ENCODE measurements around the gene RSPH3. TPM values are rescaled to one million over a fixed set of nuclear protein-coding genes. Genes with fewer than 3 reads are reported as not detected.
"Not testable (repeated sequence)": the region's sequence is repeated elsewhere in the genome, so short reads cannot be mapped to it uniquely, and the experiment has no call there.

RSPH3 gene
- polyA plus RNA-seq, 1 donor (not counting 4 experiments of a cell fraction or from before 2014, with no cell fraction given) = 4.4 TPM

DNA sequence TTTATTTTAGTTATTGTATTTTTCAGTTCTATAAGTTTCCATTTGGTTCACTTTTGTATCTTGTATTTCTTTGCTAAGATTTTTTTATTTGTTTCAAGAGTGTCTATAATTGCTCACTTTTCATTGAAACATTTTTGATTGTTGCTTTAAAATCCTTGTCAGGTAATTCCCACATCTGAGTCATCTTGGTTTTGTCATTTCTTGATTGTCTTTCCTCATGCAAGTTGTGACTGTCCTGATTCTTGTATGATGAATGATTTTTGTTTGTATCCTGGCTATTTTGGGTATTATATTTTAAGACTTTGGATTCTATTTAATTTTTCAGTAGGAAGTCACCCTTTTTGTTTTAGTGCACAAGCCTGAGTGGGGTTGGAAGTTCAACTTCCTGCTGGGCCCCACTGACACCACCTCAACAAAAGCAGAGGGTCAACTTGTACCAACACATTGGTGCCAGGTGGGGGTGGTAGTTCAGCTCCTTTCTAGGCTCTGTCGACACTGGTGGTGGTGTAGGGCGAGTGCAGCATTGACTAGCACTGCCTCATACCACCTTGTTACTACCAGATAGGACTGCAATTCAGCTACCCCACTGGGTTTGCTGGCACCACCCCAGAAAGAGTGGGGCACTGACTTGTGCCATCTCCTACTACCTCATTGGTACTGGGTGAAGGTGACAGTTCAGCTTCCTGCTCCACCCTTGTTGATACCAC is 8.8 kb downstream of the RSPH3 start:
- Histone ChIP-seq H2AFZ (ENCODE audit: control insufficient read depth, low read length) (no peak overlapping the region), H3K9me1 (ENCODE audit: control insufficient read depth, extremely low read depth, insufficient read depth, low read length) (no peaks in the 10 kb centered on the region), H3K36me3 (ENCODE audit: control insufficient read depth in 2 of 2, extremely low read depth in 1 of 2, insufficient read depth in 2 of 2, low read length in 2 of 2) (no peaks in the 10 kb centered on the region), H3K4me3 (ENCODE audit: control insufficient read depth in 2 of 3, extremely low read depth in 1 of 3, insufficient read depth in 2 of 3, low read depth in 1 of 3, low read length in 3 of 3) (no peak overlapping the region), H4K20me1 (ENCODE audit: control insufficient read depth, extremely low read depth, insufficient read depth, low read length) (no peaks in the 10 kb centered on the region), H3K9me3 (ENCODE audit: control insufficient read depth, low read depth, low read length) (no peaks in the 10 kb centered on the region), H3K79me2 (ENCODE audit: control insufficient read depth, insufficient read depth, low read length) (peaks cover 1% of the 10 kb centered on the region), H3K4me2 (ENCODE audit: control insufficient read depth, extremely low read depth, insufficient read depth, low read depth, low read length) (peak overlapping the region; percentile 54), H3K4me1 (ENCODE audit: control insufficient read depth, extremely low read depth, insufficient read depth, low read length) (peaks cover 16% of the 10 kb centered on the region), H3K27ac (ENCODE audit: control insufficient read depth, insufficient read depth, low read length) (peak overlapping the region; percentile 75), H3K27me3 (ENCODE audit: control insufficient read depth, extremely low read depth, insufficient read depth, low read length) (no peaks in the 10 kb centered on the region), H3K9ac (ENCODE audit: control insufficient read depth, extremely low read depth, insufficient read depth, low read length) (no peak overlapping the region)
- dilution Hi-C loops (cut with MboI; ENCODE audit: extremely low pct_ligation_motif_present, low sequenced_read_pairs) = no loop called here
- FAIRE-seq = no peak
- no peak for DNase-seq (ENCODE audit: low read depth, low spot score)
- TF ChIP-seq EZH2 (IDR thresholded peaks at IDR 0.05; ENCODE audit: low read length) (no peak), CTCF (optimal IDR thresholded peaks at IDR 0.05 in 1 of 3, IDR thresholded peaks at IDR 0.05 in 1 of 3, conservative IDR thresholded peaks at IDR 0.05 in 1 of 3; ENCODE audit: extremely low read depth in 1 of 3, insufficient read depth in 2 of 3, low read length in 3 of 3) (peak in 2 of 3 experiments; percentile 25 to 35)

DNA sequence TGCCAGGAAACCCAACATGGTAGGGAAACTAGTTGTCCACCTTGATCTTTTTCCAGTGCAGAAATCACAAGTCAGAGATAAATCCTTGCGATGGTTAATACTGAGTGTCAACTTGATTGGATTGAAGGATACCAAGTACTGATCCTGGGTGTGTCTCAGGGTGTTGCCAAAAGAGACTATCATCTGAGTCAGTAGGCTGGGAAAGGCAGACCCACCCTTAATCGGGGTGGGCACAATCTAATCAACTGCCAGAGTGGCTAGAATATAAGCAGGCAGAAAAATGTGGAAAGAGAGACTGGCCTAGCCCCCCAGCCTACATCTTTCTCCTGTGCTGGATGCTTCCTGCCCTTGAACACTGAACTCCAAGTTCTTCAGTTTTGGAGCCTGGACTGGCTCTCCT is 10.3 kb downstream of the RSPH3 start:
- H3K4me3 ChIP-seq (ENCODE audit: control insufficient read depth in 2 of 3, extremely low read depth in 1 of 3, insufficient read depth in 2 of 3, low read depth in 1 of 3, low read length in 3 of 3); dilution Hi-C loops (cut with MboI; ENCODE audit: extremely low pct_ligation_motif_present, low sequenced_read_pairs); H3K27ac ChIP-seq (ENCODE audit: control insufficient read depth, insufficient read depth, low read length); H4K20me1 ChIP-seq (ENCODE audit: control insufficient read depth, extremely low read depth, insufficient read depth, low read length); H3K27me3 ChIP-seq (ENCODE audit: control insufficient read depth, extremely low read depth, insufficient read depth, low read length); H3K79me2 ChIP-seq (ENCODE audit: control insufficient read depth, insufficient read depth, low read length); H2AFZ ChIP-seq (ENCODE audit: control insufficient read depth, low read length); H3K9ac ChIP-seq (ENCODE audit: control insufficient read depth, extremely low read depth, insufficient read depth, low read length); DNase-seq (ENCODE audit: low read depth, low spot score); H3K36me3 ChIP-seq (ENCODE audit: control insufficient read depth in 2 of 2, extremely low read depth in 1 of 2, insufficient read depth in 2 of 2, low read length in 2 of 2); H3K4me2 ChIP-seq (ENCODE audit: control insufficient read depth, extremely low read depth, insufficient read depth, low read depth, low read length); H3K9me3 ChIP-seq (ENCODE audit: control insufficient read depth, low read depth, low read length); H3K9me1 ChIP-seq (ENCODE audit: control insufficient read depth, extremely low read depth, insufficient read depth, low read length): not testable (repeated sequence)
- peaks cover 12% of the 10 kb centered on the region for H3K4me1 ChIP-seq (ENCODE audit: control insufficient read depth, extremely low read depth, insufficient read depth, low read length)
- peak; percentile 13 for FAIRE-seq

DNA sequence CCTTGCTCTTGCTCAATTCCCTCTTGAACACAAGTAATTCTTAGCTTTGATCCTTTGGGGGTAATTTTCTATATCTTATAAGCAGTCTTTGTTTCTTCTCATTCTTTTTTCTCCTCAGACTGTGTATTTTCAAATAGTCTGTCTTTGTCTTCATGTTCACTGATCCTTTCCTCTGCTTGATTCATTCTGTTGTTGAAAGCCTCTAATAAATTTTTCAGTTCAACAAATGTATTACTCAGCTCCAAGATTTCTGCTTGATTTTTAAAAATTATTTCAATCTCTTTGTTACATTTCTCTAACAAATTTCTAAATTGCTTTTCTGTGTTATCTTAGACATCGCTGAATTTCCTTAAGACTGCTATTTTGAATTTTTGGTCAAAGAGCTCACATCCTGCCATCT is 11.5 kb downstream of the RSPH3 start:
- H3K9me1 ChIP-seq (ENCODE audit: control insufficient read depth, extremely low read depth, insufficient read depth, low read length) = no peaks in the 10 kb centered on the region
- H3K27ac ChIP-seq (ENCODE audit: control insufficient read depth, insufficient read depth, low read length) = no peak overlapping the region

More for the DNA sequence above, 11.5 kb downstream of the RSPH3 start:
- dilution Hi-C loops (cut with MboI; ENCODE audit: extremely low pct_ligation_motif_present, low sequenced_read_pairs) = no loop called here
- Histone ChIP-seq H3K79me2 (ENCODE audit: control insufficient read depth, insufficient read depth, low read length) (no peaks in the 10 kb centered on the region), H4K20me1 (ENCODE audit: control insufficient read depth, extremely low read depth, insufficient read depth, low read length) (no peaks in the 10 kb centered on the region), H3K9ac (ENCODE audit: control insufficient read depth, extremely low read depth, insufficient read depth, low read length) (no peak overlapping the region), H3K4me2 (ENCODE audit: control insufficient read depth, extremely low read depth, insufficient read depth, low read depth, low read length) (no peak overlapping the region), H2AFZ (ENCODE audit: control insufficient read depth, low read length) (no peak overlapping the region), H3K9me3 (ENCODE audit: control insufficient read depth, low read depth, low read length) (no peaks in the 10 kb centered on the region), H3K27me3 (ENCODE audit: control insufficient read depth, extremely low read depth, insufficient read depth, low read length) (no peaks in the 10 kb centered on the region), H3K4me1 (ENCODE audit: control insufficient read depth, extremely low read depth, insufficient read depth, low read length) (peaks cover 12% of the 10 kb centered on the region), H3K36me3 (ENCODE audit: control insufficient read depth in 2 of 2, extremely low read depth in 1 of 2, insufficient read depth in 2 of 2, low read length in 2 of 2) (no peaks in the 10 kb centered on the region), H3K4me3 (ENCODE audit: control insufficient read depth in 2 of 3, extremely low read depth in 1 of 3, insufficient read depth in 2 of 3, low read depth in 1 of 3, low read length in 3 of 3) (no peak overlapping the region)
- TF ChIP-seq EZH2 (IDR thresholded peaks at IDR 0.05; ENCODE audit: low read length) = no peak
- TF ChIP-seq CTCF (optimal IDR thresholded peaks at IDR 0.05 in 1 of 3, IDR thresholded peaks at IDR 0.05 in 1 of 3, conservative IDR thresholded peaks at IDR 0.05 in 1 of 3; ENCODE audit: extremely low read depth in 1 of 3, insufficient read depth in 2 of 3, low read length in 3 of 3) = no peak
- no peak for FAIRE-seq
- DNase-seq (ENCODE audit: low read depth, low spot score) = no peak

Measured in keratinocyte (primary cell).